ENCODE results near the gene DDX52. TPM values are rescaled to one million over a fixed set of nuclear protein-coding genes. Genes with fewer than 3 reads are reported as not detected.
"Not testable (repeated sequence)": the region's sequence is repeated elsewhere in the genome, so short reads cannot be mapped to it uniquely, and the experiment has no call there.

Gene DDX52
- total and polyA plus RNA-seq, 7 donors, result 7.6 to 21.2 (median 16.5) TPM

DNA sequence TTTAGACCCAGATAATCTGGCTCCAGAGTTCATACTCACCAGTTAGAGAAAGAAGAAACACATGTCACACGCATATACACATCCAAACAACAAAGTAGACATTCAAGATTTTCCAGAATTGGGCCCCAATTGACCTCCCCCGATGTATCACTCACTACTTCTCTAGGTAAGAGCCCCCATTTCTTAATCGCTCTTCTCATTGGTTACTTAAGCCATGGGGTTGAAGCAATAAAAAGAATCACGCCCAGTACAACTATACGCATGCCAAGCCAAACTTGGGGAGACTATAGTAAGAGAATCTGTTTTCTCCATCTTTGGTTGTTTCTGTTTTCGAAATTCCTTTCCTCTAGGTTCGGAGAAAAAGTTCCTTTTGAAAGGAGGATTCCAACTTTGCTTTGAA is 565 bp downstream of the DDX52 start:
- Histone ChIP-seq H3K36me3 (peaks cover 0 to 36% (median 4%) of the 10 kb centered on the region in 4 donors), H3K4me1 (peaks cover 0 to 43% (median 38%) of the 10 kb centered on the region in 4 donors), H3K27ac (peak overlapping the region; percentile 86 to 92 (median 90)), H3K9me3 (no peaks in the 10 kb centered on the region), H3K27me3 (peaks cover 0 to 4% (median 0%) of the 10 kb centered on the region in 3 donors), H3K4me3 (peak overlapping the region; percentile 60 to 81 (median 78))
- DNase-seq, result no peak
- TF ChIP-seq POLR2A (IDR thresholded peaks at IDR 0.05), result no peak
- intact Hi-C loops (cut with DNase I), result loop anchor here (10.0 kb wide), 1 partner anchor 782 kb away; the partner anchor contains the start of gene ARHGAP23
- WGBS, 2 donors, result 0 to 1% methylated on average over 7 of the region's 7 CpGs

GRCh38 chr17:37640015-37640414 is 3.2 kb downstream of the DDX52 start:
- no peak for DNase-seq
- peaks cover 0 to 43% (median 38%) of the 10 kb centered on the region in 4 donors for H3K4me1 ChIP-seq
- H3K36me3 ChIP-seq, result peaks cover 0 to 62% (median 15%) of the 10 kb centered on the region in 4 donors
- no peaks in the 10 kb centered on the region for H3K9me3 ChIP-seq
- H3K27ac ChIP-seq, result no peak overlapping the region
- intact Hi-C loops (cut with DNase I), result loop anchor here (10.0 kb wide), 1 partner anchor 785 kb away; the partner anchor contains the start of gene ARHGAP23
- no peak overlapping the region for H3K4me3 ChIP-seq
- TF ChIP-seq, protein P1, sequence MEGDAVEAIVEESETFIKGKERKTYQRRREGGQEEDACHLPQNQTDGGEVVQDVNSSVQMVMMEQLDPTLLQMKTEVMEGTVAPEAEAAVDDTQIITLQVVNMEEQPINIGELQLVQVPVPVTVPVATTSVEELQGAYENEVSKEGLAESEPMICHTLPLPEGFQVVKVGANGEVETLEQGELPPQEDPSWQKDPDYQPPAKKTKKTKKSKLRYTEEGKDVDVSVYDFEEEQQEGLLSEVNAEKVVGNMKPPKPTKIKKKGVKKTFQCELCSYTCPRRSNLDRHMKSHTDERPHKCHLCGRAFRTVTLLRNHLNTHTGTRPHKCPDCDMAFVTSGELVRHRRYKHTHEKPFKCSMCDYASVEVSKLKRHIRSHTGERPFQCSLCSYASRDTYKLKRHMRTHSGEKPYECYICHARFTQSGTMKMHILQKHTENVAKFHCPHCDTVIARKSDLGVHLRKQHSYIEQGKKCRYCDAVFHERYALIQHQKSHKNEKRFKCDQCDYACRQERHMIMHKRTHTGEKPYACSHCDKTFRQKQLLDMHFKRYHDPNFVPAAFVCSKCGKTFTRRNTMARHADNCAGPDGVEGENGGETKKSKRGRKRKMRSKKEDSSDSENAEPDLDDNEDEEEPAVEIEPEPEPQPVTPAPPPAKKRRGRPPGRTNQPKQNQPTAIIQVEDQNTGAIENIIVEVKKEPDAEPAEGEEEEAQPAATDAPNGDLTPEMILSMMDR (IDR thresholded peaks at IDR 0.05), result no peak
- TF ChIP-seq EP300 (IDR thresholded peaks at IDR 0.05) (no peak), POLR2A (IDR thresholded peaks at IDR 0.05) (no peak), POLR2AphosphoS5 (IDR thresholded peaks at IDR 0.05) (no peak)
- no peaks in the 10 kb centered on the region for H3K27me3 ChIP-seq

DNA sequence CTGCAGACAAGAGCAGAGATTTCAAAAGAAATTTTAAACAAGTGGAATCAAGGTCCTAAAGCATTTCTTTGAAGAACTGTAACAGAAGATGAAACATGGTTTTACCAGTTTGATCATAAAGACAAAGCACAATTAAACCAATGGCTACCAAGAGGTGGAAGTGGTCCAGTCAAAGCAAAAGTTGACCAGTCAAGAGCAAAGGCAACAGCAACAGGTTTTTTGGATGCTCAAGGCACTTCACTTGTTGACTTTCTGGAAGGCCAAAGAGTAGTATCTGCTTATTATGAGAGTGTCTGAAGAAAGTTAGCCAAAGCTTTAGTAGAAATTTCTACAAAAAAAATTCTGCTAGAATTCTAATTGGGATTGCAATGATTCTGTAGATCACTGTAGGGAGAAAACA is 5.3 kb downstream of the DDX52 start:
- Histone ChIP-seq H3K4me3 (no peak overlapping the region), H3K36me3 (peaks cover 0 to 70% (median 15%) of the 10 kb centered on the region in 4 donors), H3K27ac (no peak overlapping the region), H3K4me1 (peaks cover 0 to 37% (median 32%) of the 10 kb centered on the region in 4 donors), H3K27me3 (no peaks in the 10 kb centered on the region), H3K9me3 (no peaks in the 10 kb centered on the region)
- TF ChIP-seq, protein P1 (IDR thresholded peaks at IDR 0.05), result no peak
- no peak for TF ChIP-seq POLR2A (IDR thresholded peaks at IDR 0.05)
- TF ChIP-seq EP300 (IDR thresholded peaks at IDR 0.05), result no peak
- TF ChIP-seq POLR2AphosphoS5 (IDR thresholded peaks at IDR 0.05), result no peak
- intact Hi-C loops (cut with DNase I), result no loop called here
- DNase-seq, result no peak

- DNase-seq; H3K27ac ChIP-seq; H3K4me3 ChIP-seq; H3K27me3 ChIP-seq; H3K4me1 ChIP-seq; H3K9me3 ChIP-seq; intact Hi-C loops (cut with DNase I): not testable (repeated sequence)
- peaks cover 11 to 94% (median 36%) of the 10 kb centered on the region in 4 donors for H3K36me3 ChIP-seq
- 96 to 97% methylated on average over 6 of the region's 6 CpGs for WGBS, 2 donors
Observed at GRCh38 chr17:37616430-37616829, 26.8 kb downstream of the DDX52 start.

DNA sequence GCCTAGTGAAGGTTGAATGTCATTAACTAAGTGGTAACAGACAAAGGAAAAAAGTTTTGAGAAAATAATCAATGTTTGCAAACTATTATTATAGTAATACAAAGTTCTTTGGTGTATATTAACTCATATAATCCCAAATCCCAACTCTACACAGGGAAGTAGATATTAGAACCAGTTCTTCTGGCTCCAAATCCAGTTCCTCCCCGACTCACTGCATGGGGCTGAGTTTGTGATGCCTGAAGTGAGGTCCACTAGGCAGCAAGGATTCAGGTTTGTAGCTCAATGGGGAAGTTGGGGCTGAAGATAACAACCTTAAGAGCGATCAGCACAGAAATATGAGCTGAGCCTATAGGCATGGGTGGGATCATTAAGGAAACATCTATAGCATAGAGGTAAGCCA is 28.4 kb downstream of the DDX52 start:
- Histone ChIP-seq H3K4me3 (no peak overlapping the region), H3K27me3 (no peaks in the 10 kb centered on the region), H3K9me3 (no peaks in the 10 kb centered on the region), H3K27ac (no peak overlapping the region), H3K36me3 (peaks cover 10 to 78% (median 22%) of the 10 kb centered on the region in 4 donors), H3K4me1 (peaks cover 0 to 2% (median 1%) of the 10 kb centered on the region in 4 donors)
- intact Hi-C loops (cut with DNase I), result no loop called here
- WGBS, 2 donors, result 88 to 97% methylated on average over 2 of the region's 2 CpGs
- TF ChIP-seq, protein P1 (IDR thresholded peaks at IDR 0.05), result no peak
- TF ChIP-seq POLR2AphosphoS5 (IDR thresholded peaks at IDR 0.05) (no peak), EP300 (IDR thresholded peaks at IDR 0.05) (no peak), POLR2A (IDR thresholded peaks at IDR 0.05) (no peak)
- DNase-seq, result no peak

- 89 to 94% methylated on average over 5 of the region's 5 CpGs for WGBS, 2 donors
- TF ChIP-seq POLR2A (IDR thresholded peaks at IDR 0.05) (no peak), POLR2AphosphoS5 (IDR thresholded peaks at IDR 0.05) (no peak)
- TF ChIP-seq, protein P1 (IDR thresholded peaks at IDR 0.05), result no peak
Observed at GRCh38 chr17:37614391-37614790, 28.9 kb downstream of the DDX52 start.

More at GRCh38 chr17:37614391-37614790, 28.9 kb downstream of the DDX52 start:
- intact Hi-C loops (cut with DNase I), result no loop called here
- H3K4me1 ChIP-seq, result peaks cover 0 to 5% (median 2%) of the 10 kb centered on the region in 4 donors
- peaks cover 7 to 74% (median 20%) of the 10 kb centered on the region in 4 donors for H3K36me3 ChIP-seq
- H3K27me3 ChIP-seq, result no peaks in the 10 kb centered on the region
- no peaks in the 10 kb centered on the region for H3K9me3 ChIP-seq
- H3K4me3 ChIP-seq, result no peak overlapping the region
- H3K27ac ChIP-seq, result no peak overlapping the region
- no peak for DNase-seq

Measured in sigmoid colon (tissue), 7 donors.